Epithelial cell of esophagus (primary cell): Measurements from ENCODE around the gene ADGRE2.

Source experiments
- DNase-seq: peaks from one replicate; pipeline ENCODE4 v3.0.0; 2010; ENCODE audit warnings: low read depth
- H3K4me3 ChIP-seq: 2 replicates; pipeline ENCODE4 v1.5.1; 2011; ENCODE audit warnings: mild to moderate bottlenecking, low read length, control low read depth
- CTCF ChIP-seq: IDR thresholded peaks from 2 replicates; pipeline ENCODE4 v1.5.1; 2011; ENCODE audit warnings: low read depth, mild to moderate bottlenecking, low read length, control low read depth, inconsistent platforms; ENCODE audit not compliant: insufficient read depth; ENCODE audit errors: missing control alignments

Gene ADGRE2

GRCh38 chr19:14722127-14722526, 56.2 kb downstream of the ADGRE2 start:
- no peak overlapping the region for H3K4me3 ChIP-seq
- TF ChIP-seq CTCF = no peak
- DNase-seq = no peak

DNA sequence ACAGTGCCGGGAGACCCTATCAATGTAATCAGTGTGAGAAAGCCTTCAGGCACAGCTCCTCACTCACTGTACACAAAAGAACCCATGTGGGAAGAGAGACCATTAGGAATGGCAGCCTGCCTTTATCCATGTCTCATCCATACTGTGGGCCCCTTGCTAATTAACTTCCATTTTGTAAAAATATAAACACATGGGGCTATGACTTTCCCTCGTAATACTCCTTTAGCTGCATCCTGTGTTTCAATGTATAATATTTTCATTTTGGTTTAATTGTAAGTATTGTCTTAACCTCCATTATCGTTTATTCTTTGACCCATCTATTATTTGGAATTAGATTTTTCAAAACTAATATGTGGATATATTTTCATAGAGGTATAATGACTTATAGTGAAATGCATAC, 59.2 kb downstream of the ADGRE2 start:
- TF ChIP-seq CTCF = no peak
- no peak for DNase-seq
- H3K4me3 ChIP-seq = no peak overlapping the region

DNA sequence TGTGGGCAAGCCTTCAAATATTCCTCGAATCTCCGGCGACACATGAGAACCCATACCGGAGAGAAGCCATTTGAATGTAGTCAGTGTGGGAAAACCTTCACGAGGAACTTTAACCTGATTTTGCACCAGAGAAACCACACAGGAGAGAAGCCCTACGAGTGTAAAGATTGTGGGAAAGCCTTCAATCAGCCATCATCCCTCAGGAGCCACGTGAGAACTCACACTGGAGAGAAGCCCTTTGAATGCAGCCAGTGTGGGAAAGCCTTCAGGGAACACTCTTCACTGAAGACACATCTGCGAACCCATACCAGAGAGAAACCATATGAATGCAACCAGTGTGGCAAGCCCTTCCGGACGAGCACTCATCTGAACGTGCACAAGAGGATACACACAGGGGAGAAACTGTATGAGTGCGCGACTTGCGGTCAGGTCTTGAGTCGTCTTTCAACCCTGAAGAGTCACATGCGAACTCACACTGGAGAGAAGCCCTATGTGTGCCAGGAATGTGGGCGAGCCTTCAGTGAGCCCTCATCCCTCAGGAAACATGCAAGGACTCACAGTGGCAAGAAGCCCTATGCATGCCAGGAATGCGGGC, 59.7 kb downstream of the ADGRE2 start:
- TF ChIP-seq CTCF = no peak
- no peak for DNase-seq
- no peak overlapping the region for H3K4me3 ChIP-seq

GRCh38 chr19:14715841-14716240, 62.5 kb downstream of the ADGRE2 start:
- TF ChIP-seq CTCF = no peak
- no peak overlapping the region for H3K4me3 ChIP-seq
- DNase-seq = no peak

DNA sequence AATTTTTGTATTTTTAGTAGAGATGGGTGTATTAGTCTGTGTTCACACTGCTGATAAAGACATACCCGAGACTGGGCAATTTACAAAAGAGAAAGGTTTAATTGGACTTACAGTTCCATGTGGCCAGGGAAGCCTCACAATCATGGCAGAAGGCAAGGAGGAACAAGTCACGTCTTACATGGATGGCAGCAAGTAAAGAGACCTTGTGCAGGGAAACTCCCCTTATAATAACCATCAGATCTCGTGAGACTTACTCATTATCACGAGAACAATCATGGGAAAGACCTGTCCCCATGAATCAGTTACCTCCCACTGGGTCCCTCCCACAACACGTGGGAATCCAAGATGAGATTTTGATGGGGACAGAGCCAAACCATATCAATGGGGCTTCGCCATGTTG, 73.9 kb downstream of the ADGRE2 start:
- no peak for DNase-seq
- no peak overlapping the region for H3K4me3 ChIP-seq
- no peak for TF ChIP-seq CTCF

GRCh38 chr19:14703833-14704232, 74.5 kb downstream of the ADGRE2 start:
- no peak for TF ChIP-seq CTCF
- no peak for DNase-seq
- no peak overlapping the region for H3K4me3 ChIP-seq

GRCh38 chr19:14700711-14701375, 77.5 kb downstream of the ADGRE2 start:
- DNase-seq = no peak
- TF ChIP-seq CTCF = no peak
- no peak overlapping the region for H3K4me3 ChIP-seq
